CD4-positive, alpha-beta T cell (primary cell): Measurements from ENCODE around the gene GPX6. TPM values are rescaled to one million over a fixed set of nuclear protein-coding genes. Genes with fewer than 3 reads are reported as not detected.
"Not testable (repeated sequence)": the region's sequence is repeated elsewhere in the genome, so short reads cannot be mapped to it uniquely, and the experiment has no call there.

Source experiments
- ATAC-seq: fragments of 200-7000 bp; cut with Tn5 transposase; one replicate; pipeline ENCODE4 v1.10.0; 2022; ENCODE audit warnings: mild to moderate bottlenecking; ENCODE audit not compliant: poor library complexity
- CTCF ChIA-PET: fragments of 350-600 bp; sonication (Branson Sonifier 250); formaldehyde crosslinking; loops from one replicate; lab custom pipeline; 2021; ENCODE audit warnings: antibody characterized with exemption, inconsistent platforms; lab: Charles Lee
- POLR2A ChIA-PET: fragments of 350-600 bp; sonication (Branson Sonifier 250); formaldehyde crosslinking; loops from one replicate; lab custom pipeline; 2021; ENCODE audit warnings: antibody characterized with exemption, inconsistent platforms; lab: Charles Lee
- DNase-seq, 14 experiments: peaks; one replicate each; pipeline ENCODE4 v3.0.0-alpha.2; 2013 to 2020; ENCODE audit warnings: mixed read lengths in 2 of 14
- H3K27ac ChIP-seq, 2 donors: one replicate each; pipeline versions ENCODE4 v1.5.1 to v1.7.0; 2013; ENCODE audit warnings: low read length in 2 of 2, low read depth in 1 of 2, mild to moderate bottlenecking in 1 of 2
- H3K27me3 ChIP-seq, 2 experiments: 1 replicate in 1 of 2; 2 replicates in 1 of 2; pipeline versions ENCODE4 v1.6.1 to v1.7.0; 2013; ENCODE audit warnings: low read length in 2 of 2, control low read depth in 1 of 2, mild to moderate bottlenecking in 1 of 2, moderate library complexity in 1 of 2; ENCODE audit not compliant: insufficient read depth in 2 of 2, control insufficient read depth in 1 of 2
- H3K36me3 ChIP-seq: one replicate; pipeline ENCODE4 v1.6.1; 2013; ENCODE audit warnings: low read length, control low read depth; ENCODE audit not compliant: insufficient read depth
- H3K4me1 ChIP-seq: one replicate; pipeline ENCODE4 v1.6.1; 2013; ENCODE audit warnings: low read length, control low read depth; ENCODE audit not compliant: insufficient read depth
- H3K4me3 ChIP-seq: one replicate; pipeline ENCODE4 v1.5.1; 2013; ENCODE audit warnings: mild to moderate bottlenecking, low read length, moderate library complexity
- H3K9me3 ChIP-seq, 2 experiments: 1 replicate in 1 of 2; 2 replicates in 1 of 2; pipeline versions ENCODE4 v1.6.1 to v1.7.0; 2013; ENCODE audit warnings: low read length in 2 of 2, mild to moderate bottlenecking in 2 of 2, control low read depth in 1 of 2, moderate library complexity in 1 of 2; ENCODE audit not compliant: control insufficient read depth in 1 of 2, insufficient read depth in 1 of 2
- H3K27ac Mint-ChIP-seq: one replicate; pipeline ENCODE4 v1.8.0; 2020; ENCODE audit warnings: mixed read lengths
- H3K27me3 Mint-ChIP-seq: one replicate; pipeline ENCODE4 v1.8.0; 2021; ENCODE audit warnings: mixed read lengths
- H3K36me3 Mint-ChIP-seq: one replicate; pipeline ENCODE4 v1.8.0; 2021; ENCODE audit warnings: low read depth, mixed read lengths
- H3K4me1 Mint-ChIP-seq: one replicate; pipeline ENCODE4 v1.8.0; 2021; ENCODE audit warnings: low read depth, mixed read lengths
- H3K4me3 Mint-ChIP-seq: one replicate; pipeline ENCODE4 v1.8.0; 2020; ENCODE audit warnings: mild to moderate bottlenecking, mixed read lengths
- H3K9me3 Mint-ChIP-seq: one replicate; pipeline ENCODE4 v1.8.0; 2020; ENCODE audit warnings: mixed read lengths
- intact Hi-C, 2 experiments: fragments of 100-400 bp; cut with DNase I in 1 of 2; cut with micrococcal nuclease in 1 of 2; formaldehyde crosslinking; loops; one replicate each; pipeline versions ENCODE4 v1.15.1 to v1.9.0; 2023 to 2025; cut with DNase I, micrococcal nuclease
- total RNA-seq, 174 experiments: library from RNA in 2 of 174; stranded (reverse) in 2 of 174; gene quantifications; one replicate each; pipeline ENCODE4 v1.2.3 and lab custom pipeline; 2021 to 2026
- TF ChIP-seq, protein P1 (sequence below): fragments of 200-600 bp; IDR thresholded peaks from one replicate; pipeline ENCODE4 v1.8.0; 2022; ENCODE audit warnings: antibody characterized with exemption, mild to moderate bottlenecking

GPX6 gene
- total RNA-seq, 2 experiments from 2014 or later: not detected

DNA sequence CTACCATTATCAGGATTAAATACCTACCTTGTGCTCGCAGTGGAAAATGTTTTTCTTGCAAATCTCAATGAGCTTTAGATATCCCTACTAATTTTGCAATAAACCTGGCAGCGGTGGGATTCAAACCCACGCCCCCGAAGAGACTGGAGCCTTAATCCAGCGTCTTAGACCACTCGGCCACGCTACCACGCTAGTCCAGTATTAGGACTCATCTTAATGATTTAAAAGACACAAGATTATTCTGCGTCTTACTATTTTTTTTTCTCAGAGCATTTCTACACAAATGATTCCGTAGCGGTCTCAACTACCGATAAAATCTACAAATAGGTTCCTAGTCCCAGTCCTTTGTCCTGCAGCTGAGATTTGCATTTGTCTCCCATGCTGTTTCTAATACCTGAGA lies 37.1 kb downstream of the GPX6 start:
- Mint-ChIP-seq H3K27ac (no peak overlapping the region), H3K27me3 (peaks cover 90% of the 10 kb centered on the region), H3K9me3 (no peaks in the 10 kb centered on the region), H3K4me3 (no peak overlapping the region), H3K36me3 (no peaks in the 10 kb centered on the region), H3K4me1 (peaks cover 15% of the 10 kb centered on the region)
- TF ChIP-seq, protein P1, sequence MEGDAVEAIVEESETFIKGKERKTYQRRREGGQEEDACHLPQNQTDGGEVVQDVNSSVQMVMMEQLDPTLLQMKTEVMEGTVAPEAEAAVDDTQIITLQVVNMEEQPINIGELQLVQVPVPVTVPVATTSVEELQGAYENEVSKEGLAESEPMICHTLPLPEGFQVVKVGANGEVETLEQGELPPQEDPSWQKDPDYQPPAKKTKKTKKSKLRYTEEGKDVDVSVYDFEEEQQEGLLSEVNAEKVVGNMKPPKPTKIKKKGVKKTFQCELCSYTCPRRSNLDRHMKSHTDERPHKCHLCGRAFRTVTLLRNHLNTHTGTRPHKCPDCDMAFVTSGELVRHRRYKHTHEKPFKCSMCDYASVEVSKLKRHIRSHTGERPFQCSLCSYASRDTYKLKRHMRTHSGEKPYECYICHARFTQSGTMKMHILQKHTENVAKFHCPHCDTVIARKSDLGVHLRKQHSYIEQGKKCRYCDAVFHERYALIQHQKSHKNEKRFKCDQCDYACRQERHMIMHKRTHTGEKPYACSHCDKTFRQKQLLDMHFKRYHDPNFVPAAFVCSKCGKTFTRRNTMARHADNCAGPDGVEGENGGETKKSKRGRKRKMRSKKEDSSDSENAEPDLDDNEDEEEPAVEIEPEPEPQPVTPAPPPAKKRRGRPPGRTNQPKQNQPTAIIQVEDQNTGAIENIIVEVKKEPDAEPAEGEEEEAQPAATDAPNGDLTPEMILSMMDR: no peak
- intact Hi-C loops: no loop called here
- Histone ChIP-seq H3K27me3 (peaks cover 45 to 73% of the 10 kb centered on the region in 2 experiments), H3K4me3 (no peak overlapping the region), H3K36me3 (no peaks in the 10 kb centered on the region), H3K9me3 (peaks cover 0 to 3% of the 10 kb centered on the region in 2 experiments), H3K27ac (no peak overlapping the region), H3K4me1 (no peaks in the 10 kb centered on the region)
- ChIA-PET CTCF (no interaction called here), POLR2A (no interaction called here)
- ATAC-seq: no peak
- no peak for DNase-seq

DNA sequence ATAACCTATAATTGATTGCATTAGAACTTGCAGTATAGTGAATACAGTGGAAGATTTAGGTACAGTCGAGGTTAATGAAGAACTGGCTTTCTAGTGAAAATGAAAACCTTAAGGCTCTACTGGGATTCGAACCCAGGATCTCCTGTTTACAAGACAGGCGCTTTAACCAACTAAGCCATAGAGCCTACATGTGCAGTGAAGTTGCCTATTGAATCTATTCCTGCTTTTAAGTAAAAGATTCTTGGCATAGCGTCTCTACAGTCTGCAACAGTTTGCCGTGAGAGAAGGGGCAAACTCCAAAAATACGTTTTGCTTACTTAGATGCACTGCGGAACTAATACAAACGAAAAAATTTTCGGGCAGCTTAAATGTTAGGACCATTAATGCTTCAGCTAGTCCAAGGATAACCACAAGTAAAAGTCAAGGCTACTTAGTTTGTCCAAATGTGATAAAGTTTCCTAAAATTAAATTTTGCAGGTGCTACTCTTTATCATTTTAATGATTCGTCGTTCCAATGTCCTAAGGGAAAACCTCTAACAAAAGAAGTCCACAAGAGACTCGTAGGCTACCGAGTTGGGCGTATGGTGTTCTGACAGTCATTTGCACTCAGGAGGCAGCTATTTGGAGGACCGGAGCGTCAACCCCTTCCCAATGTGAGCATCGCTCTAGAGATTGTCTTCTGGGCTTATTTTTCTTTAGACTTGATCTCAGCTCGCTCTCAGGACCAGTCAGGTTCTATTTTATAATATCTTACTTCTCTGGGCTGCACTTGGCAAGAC lies 41.0 kb downstream of the GPX6 start:
- POLR2A ChIA-PET: interaction anchor here (0.6 kb wide), 1 partner anchor 92 kb away, joined by 3 read pairs; no protein-coding TSS in a partner anchor
- Histone ChIP-seq H3K4me1 (no peaks in the 10 kb centered on the region), H3K27ac (no peak overlapping the region), H3K27me3 (peaks cover 35 to 55% of the 10 kb centered on the region in 2 experiments), H3K36me3 (no peaks in the 10 kb centered on the region), H3K9me3 (peaks cover 0 to 3% of the 10 kb centered on the region in 2 experiments), H3K4me3 (no peak overlapping the region)
- Mint-ChIP-seq H3K9me3 (peaks cover 3% of the 10 kb centered on the region), H3K27ac (peak overlapping the region; percentile 32), H3K4me3 (peak overlapping the region; percentile 57), H3K4me1 (peaks cover 15% of the 10 kb centered on the region), H3K27me3 (peaks cover 86% of the 10 kb centered on the region), H3K36me3 (no peaks in the 10 kb centered on the region)
- CTCF ChIA-PET: interaction anchor here (1.6 kb wide), 1 partner anchor 68 kb away, joined by 3 read pairs; no protein-coding TSS in a partner anchor
- ATAC-seq (peak; percentile 32), DNase-seq (peak in 3 of 14 experiments; percentile 14 to 37 (median 30))
- TF ChIP-seq, protein P1: no peak
- intact Hi-C loops: no loop called here

DNA sequence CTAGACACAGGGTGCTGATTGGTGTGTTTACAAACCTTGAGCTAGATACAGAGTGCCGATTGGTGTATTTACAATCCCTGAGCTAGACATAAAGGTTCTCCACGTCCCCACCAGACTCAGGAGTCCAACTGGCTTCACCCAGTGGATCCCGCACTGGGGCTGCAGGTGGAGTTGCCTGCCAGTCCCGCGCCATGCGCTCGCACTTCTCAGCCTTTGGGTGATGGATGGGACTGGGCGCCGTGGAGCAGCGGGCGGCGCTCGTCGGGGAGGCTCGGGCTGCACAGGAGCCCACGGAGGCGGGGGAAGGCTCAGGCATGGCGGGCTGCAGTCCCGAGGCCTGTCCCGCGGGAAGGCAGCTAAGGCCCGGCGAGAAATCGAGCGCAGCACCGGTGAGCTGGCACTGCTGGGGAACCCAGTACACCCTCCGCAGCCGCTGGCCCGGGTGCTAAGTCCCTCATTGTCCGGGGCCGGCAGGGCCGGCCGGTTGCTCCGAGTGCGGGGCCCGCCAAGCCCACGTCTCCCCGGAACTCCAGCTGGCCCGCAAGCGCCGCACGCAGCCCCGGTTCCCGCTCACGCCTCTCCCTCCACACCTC lies 46.3 kb downstream of the GPX6 start:
- H3K9me3 ChIP-seq, H3K4me1 Mint-ChIP-seq, H3K4me3 ChIP-seq, POLR2A ChIA-PET, intact Hi-C loops, H3K9me3 Mint-ChIP-seq, H3K27ac Mint-ChIP-seq, DNase-seq, H3K36me3 Mint-ChIP-seq, H3K4me3 Mint-ChIP-seq, H3K36me3 ChIP-seq, CTCF ChIA-PET, ATAC-seq, H3K27ac ChIP-seq, H3K4me1 ChIP-seq: not testable (repeated sequence)
- H3K27me3 Mint-ChIP-seq: peaks cover 77% of the 10 kb centered on the region
- peaks cover 11 to 24% of the 10 kb centered on the region in 2 experiments for H3K27me3 ChIP-seq
